Fibroblast of mammary gland (primary cell): ENCODE data around the gene UBR2.
"Not testable (repeated sequence)": the region's sequence is repeated elsewhere in the genome, so short reads cannot be mapped to it uniquely, and the experiment has no call there.

Source experiments
- DNase-seq: peaks from one replicate; pipeline ENCODE4 v3.0.0-alpha.2; 2010; ENCODE audit warnings: low read depth
- H3K4me3 ChIP-seq: 2 replicates; pipeline ENCODE4 v1.5.1; 2011; ENCODE audit warnings: low read depth, mild to moderate bottlenecking, low read length, moderate library complexity; ENCODE audit not compliant: control insufficient read depth
- TF ChIP-seq, protein P1 (sequence below): conservative IDR thresholded peaks from 2 replicates; pipeline ENCODE4 v1.5.1; 2011; ENCODE audit warnings: low read depth, low read length, inconsistent platforms; ENCODE audit not compliant: control insufficient read depth, insufficient read depth

UBR2 gene

DNA sequence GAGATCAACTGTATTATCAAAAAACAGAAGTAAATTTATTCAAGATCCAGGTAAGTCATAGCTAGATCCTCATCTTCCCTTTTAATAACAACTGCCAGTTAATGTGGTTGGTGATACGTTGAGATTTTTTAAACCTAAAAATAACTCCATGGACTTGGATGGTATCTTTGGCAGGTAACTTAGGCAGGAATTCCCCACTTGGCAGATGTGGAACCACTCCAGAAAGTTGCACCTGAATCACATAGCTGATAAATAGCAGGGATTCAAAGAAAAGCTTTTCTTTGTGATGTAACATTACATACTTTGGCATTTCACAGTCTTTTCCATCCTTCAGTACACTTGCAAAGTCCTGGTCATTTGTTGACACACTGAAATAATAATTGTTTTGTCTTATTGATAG, 96.0 kb downstream of the UBR2 start:
- DNase-seq, result no peak
- TF ChIP-seq, protein P1, sequence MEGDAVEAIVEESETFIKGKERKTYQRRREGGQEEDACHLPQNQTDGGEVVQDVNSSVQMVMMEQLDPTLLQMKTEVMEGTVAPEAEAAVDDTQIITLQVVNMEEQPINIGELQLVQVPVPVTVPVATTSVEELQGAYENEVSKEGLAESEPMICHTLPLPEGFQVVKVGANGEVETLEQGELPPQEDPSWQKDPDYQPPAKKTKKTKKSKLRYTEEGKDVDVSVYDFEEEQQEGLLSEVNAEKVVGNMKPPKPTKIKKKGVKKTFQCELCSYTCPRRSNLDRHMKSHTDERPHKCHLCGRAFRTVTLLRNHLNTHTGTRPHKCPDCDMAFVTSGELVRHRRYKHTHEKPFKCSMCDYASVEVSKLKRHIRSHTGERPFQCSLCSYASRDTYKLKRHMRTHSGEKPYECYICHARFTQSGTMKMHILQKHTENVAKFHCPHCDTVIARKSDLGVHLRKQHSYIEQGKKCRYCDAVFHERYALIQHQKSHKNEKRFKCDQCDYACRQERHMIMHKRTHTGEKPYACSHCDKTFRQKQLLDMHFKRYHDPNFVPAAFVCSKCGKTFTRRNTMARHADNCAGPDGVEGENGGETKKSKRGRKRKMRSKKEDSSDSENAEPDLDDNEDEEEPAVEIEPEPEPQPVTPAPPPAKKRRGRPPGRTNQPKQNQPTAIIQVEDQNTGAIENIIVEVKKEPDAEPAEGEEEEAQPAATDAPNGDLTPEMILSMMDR, result no peak
- H3K4me3 ChIP-seq, result no peak overlapping the region

DNA sequence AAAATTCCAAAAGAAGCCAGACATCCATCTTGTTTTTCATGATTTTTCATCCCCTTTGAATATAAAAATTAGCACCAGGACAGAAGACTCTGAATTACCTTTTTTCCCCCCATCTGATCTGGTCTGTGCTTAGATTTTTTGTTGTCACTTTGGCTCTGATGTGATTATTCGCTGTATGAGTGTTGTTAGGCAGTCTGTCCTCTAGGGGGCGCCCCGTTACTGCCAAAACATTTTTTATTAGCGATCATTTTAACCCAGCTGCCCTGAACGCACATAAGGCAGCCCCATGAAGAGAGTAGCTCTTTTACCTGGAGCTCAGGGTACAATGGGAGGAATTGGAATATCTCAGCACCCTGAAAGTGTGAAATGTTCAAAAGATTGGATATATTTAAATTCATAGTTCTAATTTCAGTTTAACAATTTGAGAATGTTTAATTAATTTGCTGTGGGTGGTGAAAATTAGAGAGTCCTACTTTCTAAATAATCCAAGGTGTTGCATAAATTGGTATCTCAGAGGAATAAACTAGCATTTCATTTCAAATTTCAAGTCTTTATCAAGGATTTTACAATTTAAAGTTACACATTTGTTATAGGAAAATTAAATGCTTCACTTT, 97.8 kb downstream of the UBR2 start:
- DNase-seq, result peak; percentile 70
- TF ChIP-seq, protein P1, result peak; percentile 81
- H3K4me3 ChIP-seq, result no peak overlapping the region

DNA sequence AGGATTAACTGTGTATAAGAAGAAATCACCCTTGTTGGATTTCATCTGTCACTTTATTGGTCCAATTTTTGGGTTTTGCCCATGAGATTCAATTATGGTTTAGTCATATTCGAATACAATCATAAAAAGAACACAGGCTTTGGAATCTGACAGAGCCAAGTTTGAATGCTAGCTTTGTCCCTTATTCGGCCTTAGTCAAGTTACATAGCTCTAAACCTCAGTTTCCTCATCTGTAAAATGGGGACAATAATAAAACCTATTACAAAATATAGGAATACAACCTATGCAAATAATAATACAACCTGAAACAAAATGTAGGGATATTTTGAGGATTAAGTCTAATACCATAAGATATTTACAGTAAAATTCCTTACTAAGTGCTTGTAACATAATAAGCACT, 100.9 kb downstream of the UBR2 start:
- no peak overlapping the region for H3K4me3 ChIP-seq
- DNase-seq, result no peak
- TF ChIP-seq, protein P1, result no peak

DNA sequence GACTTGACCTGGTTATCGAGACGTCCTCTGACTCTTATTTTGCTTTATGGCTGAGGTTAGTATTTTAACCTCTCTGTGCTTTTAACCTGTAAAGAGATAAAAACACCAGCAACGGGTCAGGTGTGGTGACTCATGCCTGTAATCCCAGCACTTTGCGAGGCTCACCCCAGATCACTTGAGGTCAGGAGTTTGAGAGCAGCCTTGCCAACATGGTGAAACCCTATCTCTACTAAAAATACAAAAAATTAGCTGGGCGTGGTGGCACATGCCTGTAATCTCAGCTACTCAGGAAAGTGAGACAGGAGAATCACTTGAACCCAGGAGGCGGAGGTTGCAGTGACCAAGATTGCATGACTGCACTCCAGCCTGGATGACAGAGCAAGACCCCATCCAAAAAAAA, 110.5 kb downstream of the UBR2 start:
- DNase-seq, H3K4me3 ChIP-seq: not testable (repeated sequence)

DNA sequence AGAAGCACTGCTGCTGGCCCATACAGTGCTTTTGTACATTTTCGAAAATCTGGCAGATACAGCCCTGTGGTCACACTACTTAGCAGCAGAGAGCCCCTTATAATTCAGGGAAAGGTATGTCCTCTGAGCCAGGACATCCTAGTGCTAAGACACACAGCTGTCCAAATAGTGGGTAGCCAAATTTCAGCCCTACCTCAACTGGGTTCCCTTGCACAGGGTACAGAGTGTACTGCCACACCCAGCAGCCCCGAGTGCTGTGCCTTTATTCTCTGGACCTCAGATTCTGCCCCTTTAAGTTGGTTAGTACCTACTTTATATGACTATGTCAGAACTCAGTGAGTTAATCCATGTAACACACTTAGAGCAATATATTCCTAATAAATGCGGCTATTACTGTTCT, 111.0 kb downstream of the UBR2 start:
- TF ChIP-seq, protein P1, result no peak
- no peak for DNase-seq
- H3K4me3 ChIP-seq, result no peak overlapping the region

DNA sequence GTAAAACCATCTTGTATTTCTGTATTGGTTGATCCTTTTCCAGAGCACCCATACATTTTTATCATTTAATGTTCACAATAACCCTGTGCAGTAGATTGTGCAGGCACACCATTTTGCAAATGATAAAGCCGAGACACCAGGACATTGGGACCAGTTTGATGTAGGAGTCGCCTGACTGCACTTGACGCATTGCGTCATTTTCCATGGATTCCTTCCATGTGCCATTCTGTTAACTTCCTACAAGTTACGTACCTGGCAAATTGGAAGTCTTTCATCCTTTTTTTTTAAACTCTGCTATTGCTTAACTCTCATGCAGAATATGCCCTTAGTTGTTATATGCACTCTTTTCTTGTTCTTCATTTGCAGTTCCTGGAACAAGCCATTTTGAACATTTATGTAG, 115.5 kb downstream of the UBR2 start:
- no peak overlapping the region for H3K4me3 ChIP-seq
- no peak for DNase-seq
- TF ChIP-seq, protein P1, result no peak

DNA sequence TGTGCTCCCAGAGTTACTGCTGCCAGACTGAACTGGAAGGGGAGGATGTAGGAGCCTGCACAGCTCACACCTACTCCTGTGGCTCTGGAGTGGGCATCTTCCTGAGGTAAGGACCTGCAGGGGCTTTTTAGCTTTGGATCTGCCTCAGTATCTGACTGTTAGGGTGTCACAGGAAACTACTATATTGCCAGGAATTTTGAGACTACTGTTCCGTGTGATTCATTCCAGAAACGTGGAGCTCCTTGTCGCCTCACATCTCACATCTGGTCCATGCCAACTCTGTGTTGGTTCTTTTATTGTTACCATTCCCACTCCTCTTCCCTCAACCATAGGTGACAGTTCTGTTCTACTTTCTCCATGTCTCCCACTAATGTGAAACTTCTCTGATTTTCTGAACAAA, 124.5 kb downstream of the UBR2 start:
- TF ChIP-seq, protein P1, result no peak
- DNase-seq, result no peak

More for the DNA sequence above, 124.5 kb downstream of the UBR2 start:
- no peak overlapping the region for H3K4me3 ChIP-seq
